Iris pigment epithelial cell (primary cell): ENCODE results near the gene TENT4B.
"Not testable (repeated sequence)": the region's sequence is repeated elsewhere in the genome, so short reads cannot be mapped to it uniquely, and the experiment has no call there.

ENCODE experiments used
- DNase-seq: peaks from one replicate; pipeline ENCODE4 v3.0.0-alpha.2; 2011; ENCODE audit warnings: low read depth

Gene TENT4B

DNA sequence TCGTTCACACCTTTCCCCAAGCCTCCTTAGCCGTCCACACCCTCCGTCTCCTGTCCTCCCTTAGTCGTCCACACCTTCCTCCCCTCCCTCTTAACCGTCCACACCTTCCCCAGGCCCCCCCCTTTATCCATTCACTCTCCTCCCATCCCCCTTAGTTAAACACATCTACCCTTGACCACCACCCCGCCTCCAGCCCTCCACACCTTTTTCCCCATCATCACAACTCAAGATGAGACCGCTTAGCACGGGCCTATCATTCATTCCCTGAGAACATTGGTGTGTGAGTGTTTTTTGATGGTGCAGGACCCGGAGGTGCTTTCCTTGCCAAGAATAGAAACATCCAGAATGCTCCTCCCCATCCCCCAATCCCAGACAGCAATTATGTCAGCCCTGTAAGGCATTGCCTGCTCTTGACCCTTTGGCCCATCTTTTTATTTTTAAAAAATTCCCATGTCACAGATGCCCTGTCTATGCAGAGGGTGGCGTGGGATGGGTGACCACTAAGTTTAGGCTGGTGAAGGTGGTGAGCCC, 1.4 kb downstream of the TENT4B start:
- peak; percentile 35 for DNase-seq

DNA sequence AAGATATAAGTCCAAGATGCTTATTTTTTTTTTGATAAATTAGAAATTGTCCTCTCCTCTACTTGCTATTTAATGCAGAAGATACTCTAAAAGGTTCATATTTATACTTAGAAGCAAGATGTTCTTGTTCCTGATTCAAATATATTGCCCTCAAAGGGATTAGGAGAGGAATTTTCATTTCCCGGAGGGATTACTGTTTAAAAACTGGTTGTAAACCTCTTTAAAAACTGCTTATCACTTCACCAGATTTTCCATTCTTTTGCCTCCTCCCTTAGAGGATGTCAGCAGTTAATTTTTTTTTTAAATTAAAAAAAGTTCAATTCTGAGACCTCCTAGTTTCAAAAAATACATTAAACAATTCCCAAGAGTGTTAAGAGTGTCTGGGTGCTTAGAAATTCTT, 2.8 kb downstream of the TENT4B start:
- DNase-seq, result no peak

DNA sequence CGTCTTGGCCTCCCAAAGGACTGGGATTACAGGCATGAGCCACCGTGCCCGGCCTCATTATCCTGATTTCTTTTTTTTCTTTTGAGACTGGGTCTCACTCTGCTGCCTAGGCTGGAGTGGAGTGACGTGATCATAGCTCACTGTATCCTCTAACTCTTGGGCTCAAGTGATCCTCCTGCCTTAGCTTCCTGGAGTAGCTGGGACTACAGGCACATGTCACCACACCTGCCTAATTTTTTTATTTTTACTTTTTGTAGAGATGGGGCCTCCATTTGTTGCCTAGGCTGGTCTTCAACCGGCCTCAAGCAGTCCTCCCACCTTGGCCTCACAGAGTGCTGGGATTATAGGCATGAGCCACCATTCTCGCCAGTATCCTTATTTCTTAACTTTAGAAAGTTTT, 3.5 kb downstream of the TENT4B start:
- no peak for DNase-seq

DNA sequence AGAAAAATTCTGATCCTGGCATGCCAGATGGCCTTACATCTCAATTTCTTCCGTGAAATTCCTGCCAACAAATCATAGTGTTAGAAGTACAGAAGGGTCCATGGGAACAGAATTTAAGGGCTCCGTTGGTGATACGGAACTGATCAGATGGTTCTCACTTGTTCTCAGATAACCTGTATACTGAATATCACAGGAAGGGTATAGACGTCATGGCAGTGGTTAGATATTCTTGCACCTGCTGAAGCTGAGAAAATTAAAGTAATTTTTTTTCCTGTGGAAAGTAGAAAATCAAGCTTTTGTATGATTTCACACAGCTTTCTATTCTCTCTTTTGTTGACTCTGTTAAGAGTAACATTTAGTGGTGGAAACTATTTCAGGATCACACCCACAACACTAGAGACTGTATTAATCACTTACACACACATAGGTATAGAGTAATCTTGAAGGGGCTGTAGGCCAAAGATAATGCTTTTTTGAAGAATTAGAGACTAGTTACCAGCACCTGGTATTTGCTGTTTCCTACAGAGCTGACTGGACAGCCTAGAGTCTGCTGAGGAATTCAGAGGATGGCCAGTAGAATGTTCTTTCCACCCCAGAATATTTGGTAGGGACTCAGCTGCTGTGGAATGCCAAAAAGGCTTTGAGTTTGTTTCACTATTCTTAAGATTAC, 7.5 kb downstream of the TENT4B start:
- DNase-seq, result peak; percentile 39

DNA sequence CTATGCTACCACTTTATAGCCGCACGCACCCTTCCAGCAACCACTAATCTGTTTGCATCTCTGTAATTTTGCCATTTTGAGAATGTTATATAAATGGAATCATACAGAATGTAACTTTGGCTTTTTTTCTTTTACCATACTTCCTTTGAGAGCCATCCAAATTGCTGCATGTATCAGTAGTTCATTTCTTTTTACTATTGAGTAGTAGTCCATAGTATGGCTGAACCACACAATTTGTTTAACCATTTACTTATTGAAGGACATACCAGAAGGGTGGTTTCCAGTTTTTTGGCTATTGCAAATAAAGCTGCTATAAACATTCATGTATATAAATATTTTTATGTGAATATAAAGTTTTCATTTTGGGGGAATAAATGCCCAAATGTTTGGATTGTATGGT, 8.8 kb downstream of the TENT4B start:
- no peak for DNase-seq

DNA sequence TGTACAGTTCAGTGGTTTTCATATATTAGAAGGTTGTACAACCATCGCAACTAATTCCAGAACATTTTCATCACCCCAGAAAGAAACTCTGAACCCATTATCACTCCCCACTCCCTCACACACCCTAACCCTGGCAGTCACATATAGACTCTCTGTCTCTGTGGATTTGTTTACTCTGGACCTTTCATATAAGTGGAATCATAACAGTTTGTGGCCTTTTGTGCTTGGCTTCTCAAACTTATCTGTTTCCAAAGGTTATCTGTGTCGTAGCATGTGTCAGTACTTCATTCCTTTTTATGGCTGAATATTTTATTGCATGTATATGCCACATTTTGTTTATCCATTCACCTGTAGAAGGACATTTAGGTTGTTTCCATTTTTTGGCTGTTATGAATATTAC, 12.4 kb downstream of the TENT4B start:
- no peak for DNase-seq

DNA sequence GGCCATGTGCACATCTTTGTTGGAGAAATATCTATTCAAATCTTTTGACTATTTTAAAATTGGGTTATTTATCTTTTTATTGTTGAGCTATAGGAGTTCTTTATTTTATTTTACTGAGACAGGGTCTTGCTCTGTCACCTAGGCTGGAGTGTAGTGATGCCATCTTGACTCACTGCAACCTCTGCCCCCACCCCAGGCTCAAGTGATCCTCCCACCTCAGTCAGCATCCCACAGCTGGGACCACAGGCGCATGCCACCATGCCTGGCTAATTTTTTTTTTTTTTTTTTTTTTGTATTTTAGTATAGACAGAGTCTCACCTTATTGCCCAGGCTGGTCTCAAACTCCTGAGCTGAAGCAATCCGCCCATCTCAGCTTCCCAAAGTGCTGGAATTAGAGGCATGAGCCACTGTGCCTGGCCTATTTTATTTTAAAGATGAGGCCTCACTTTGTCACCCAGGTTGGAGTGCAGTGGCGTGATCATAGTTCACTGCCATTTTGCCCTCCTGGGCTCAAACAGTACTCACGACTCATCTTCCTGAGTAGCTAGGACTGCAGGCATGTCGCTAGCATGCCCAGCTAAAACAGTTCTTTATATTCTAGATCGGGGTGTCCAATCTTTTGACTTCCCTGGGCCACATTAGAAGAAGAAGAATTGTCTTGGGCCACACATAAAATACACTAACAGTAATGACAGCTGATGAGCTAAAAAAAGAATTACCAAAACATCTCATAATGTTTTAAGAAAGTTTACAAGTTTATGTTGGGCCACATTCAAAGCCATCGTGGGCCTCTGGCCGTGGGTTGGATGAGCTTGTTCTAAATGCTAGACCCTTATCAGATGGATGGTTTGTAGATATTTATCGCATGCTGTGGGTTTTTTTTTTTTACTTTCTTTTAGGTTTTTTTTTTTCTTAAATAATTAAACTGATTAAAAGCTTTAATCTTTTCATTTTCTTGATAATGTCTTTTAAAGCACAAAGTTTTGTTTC, 13.7 kb downstream of the TENT4B start:
- no peak for DNase-seq

DNA sequence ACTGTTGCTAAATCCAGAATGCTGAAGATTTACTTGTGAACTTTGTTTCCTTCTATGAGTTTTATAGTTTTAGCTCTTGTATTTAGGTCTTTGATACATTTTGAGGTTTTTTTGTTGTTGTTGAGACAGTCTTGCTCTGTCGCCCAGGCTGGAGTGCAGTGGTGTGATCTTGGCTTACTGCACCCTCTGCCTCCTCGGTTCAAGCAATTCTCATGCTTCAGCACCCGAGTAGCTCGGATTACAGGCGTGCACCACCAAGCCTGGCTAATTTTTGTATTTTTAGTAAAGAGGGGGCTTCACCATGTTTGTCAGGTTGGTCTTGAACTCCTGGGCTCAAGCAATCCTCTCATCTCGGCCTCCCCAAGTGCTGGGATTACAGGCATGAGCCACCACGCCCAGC, 14.4 kb downstream of the TENT4B start:
- no peak for DNase-seq

DNA sequence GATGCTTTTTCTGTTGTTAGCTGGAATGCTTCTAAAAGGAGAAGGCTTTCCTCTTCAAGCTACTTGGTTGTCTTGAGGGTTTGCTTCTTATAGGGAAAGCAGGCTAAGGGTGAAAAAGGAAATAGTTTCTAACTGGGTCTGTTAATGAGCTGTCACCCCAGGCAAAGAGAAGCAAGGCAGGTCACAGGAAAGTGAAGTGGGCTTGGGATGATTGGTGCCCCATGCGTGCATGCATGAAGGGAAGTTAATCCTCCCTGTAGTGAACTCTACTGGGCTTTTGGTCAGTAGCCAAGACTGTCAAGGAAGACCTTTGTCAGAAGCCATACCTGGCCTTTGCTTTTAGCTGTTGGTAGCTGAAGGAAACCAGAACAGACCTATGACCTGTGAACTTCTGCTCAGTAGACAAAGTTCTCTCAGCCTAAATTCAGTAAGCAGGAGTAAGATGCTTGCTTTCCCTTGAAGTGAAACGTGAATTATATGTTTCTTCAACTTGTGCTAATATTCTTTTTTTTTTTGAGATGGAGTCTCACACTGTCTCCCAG, 16.5 kb downstream of the TENT4B start:
- DNase-seq, result no peak

DNA sequence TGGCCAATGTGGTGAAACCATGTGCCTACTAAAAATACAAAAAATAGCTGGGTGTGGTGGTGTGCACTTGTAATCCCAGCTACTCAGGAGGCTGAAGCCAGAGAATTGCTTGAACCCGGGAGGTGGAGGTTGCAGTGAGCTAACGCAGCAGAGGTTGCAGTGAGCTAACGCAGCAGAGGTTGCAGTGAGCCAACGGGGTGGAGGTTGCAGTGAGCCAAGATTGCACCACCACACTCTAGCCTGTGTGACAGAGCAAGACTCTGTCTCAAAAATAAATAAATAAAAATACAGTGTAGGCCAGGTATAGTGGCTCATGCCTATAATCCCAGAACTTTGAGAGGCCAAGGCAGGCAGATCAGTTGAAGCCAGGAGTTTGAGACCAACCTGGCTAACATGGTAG, 18.7 kb downstream of the TENT4B start:
- DNase-seq, result not testable (repeated sequence)

DNA sequence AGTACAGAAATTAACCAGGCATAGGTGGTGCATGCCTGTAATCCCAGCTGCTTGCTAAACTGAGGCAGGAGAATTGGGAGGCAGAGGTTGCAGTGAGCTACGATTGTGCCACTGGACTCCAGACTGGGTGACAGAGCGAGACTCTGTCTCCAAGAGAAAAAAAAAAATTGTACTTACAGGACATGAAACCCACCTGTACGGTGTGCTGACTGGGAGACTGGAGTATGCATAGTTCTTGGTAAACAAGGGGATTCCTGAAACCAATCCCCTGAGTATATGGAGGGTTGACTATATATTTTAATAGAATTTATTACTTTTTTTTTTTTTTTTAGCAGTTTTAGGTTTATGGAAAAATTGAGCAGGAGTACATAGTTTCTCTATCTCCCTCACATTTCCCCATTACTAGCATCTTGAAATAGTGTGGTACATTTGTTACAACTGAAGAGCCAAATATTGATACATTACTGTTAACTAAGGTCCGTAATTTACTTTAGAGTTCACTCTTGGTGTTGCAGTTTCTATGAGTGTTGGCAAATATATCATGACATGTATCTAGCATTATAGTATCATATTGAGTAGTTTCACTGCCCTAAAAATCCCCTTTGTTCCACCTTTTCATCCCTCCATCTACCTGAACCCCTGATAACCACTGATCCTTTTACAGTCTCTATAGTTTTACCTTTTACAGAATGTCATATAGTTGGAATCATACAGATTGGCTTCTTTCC, 19.3 kb downstream of the TENT4B start:
- no peak for DNase-seq

DNA sequence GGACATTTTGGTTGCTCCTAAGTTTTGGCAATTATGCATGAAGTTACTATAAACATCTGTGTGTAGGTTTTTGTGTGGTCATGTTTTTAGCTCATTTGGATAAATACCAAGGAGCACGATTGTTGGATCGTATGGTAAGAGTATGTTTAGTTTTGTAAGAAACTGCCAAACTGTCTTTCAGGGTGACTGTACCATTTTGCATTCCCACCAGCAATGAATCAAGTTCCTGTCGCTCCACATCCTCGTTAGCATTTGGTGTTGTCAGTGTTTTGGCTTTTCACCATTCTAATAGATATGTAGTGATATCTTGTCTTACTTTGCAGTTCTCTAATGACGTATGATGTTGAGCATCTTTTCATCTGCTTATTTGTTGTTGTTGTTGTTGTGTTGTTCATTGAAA, 20.2 kb downstream of the TENT4B start:
- no peak for DNase-seq

DNA sequence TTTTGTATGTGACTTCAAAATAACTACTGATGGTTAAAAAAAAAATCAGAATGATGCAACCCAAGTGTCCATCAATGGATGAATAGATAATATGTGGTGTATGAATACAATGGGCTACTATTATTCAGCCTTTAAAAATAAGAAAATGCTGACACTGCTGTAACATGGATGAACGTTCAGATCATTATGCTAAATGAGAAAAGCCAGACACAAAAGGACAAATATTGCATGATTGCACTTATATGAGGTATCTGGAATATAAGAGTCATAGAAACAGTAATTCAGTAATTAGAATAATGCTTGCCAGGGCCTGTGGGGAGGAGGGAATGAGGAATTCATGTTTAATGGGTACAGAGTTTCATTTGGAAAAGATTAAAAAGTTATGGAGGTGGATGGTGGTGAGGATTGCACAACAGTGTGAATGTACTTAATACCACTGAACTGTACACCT, 25.4 kb downstream of the TENT4B start:
- no peak for DNase-seq

DNA sequence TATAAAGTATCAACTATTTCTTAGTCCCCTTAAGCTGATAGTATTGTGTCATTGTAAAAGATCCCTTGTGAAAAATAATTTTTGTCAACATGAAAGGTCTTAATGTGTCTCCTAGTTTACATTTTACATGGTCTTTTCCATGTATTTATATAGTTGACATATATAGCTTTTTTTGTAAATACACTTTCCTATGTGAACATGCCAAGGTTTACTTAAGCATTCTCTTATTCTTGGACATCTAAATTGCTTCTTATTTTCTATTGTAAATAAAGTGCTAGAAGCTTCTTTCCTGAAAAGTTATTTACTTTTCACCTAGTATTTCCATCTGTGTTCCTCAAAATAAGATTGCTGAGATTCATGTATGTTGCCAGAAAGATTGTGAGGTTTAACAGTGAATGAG, 29.3 kb downstream of the TENT4B start:
- DNase-seq, result no peak

DNA sequence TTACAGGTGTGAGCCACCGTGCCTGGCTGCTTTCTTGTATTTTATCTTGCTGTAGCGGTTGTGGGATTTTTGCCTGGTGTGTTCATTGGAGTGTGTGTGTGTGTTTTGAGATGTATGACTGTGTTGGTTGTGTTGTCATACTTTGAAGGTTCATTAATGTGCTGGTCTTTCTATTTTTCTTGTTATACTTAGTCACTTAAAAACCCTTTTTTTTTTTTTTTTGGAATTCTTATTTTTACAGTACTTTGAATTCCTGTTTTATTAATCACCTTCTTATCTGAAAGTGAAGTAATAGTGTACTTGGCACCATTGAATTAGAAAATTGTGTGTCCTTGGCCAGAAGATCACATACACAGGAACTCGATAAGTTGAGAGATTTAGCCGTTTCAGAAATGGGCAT, 30.2 kb downstream of the TENT4B start:
- peak; percentile 85 for DNase-seq

DNA sequence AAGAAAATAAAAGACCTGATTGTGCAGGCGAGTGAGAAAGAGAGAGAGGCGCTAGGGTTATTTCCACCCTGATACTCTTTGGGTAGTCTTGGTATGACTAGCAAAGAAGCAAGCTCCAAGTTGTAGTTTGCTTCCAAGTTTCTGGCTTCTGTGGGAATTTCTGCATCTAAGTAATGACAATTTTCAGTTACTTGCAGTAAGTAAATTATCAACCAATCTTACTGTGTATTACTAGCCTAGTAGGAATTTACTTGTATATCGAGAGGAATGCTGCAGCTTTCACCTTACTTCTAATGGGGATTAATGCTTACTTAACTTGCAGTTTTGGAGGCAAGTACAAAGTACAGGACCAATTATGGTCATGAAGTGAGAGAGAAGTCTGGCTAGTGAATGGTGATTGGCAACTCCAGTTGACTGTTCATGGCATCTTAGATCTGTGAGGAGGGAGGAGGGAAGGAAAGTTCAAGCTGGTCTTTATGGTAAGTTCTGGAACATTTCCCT, 31.9 kb downstream of the TENT4B start:
- DNase-seq, result peak; percentile 77

DNA sequence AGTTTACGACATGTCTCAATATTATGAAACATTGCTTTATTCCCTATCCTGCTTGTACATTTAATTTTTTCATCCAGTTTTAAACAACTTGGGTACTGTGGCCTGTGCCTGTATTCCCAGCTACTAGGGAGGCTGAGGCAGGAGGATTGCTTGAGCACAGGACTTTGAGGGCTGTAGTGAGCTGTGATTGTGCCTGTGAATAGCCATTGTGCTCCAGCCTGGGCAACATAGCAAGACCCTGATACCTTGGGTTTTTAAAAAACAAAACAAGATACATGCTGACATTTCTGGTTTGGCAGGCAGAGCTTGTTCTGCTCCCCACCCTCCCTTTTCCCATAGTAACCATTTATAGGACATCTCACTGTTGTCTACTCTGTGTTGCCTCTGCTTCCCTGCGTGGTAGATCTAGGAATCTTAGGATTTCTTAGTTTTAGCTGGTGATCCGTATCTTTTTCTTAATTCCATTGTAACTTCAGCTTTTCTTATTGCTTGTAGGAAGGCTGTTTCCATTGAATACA, 35.6 kb downstream of the TENT4B start:
- DNase-seq, result no peak

DNA sequence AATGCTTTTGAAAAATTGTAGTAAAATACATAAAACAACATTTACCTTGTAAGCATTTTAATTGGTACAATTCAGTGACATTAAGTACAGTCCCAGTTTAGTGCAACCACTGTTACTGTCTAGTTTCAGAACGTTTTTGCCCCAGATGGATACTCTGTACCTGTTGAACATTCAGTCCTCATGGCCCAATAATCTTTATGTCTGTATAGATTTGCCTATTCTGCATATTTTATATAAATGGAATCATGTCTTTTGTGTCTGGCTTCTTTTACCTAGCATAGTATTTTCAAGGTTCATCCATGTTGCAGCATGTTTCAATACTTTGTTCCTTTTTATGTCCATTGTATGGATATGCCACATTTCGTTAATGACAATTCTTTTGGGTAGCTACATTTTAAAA, 37.2 kb downstream of the TENT4B start:
- no peak for DNase-seq

DNA sequence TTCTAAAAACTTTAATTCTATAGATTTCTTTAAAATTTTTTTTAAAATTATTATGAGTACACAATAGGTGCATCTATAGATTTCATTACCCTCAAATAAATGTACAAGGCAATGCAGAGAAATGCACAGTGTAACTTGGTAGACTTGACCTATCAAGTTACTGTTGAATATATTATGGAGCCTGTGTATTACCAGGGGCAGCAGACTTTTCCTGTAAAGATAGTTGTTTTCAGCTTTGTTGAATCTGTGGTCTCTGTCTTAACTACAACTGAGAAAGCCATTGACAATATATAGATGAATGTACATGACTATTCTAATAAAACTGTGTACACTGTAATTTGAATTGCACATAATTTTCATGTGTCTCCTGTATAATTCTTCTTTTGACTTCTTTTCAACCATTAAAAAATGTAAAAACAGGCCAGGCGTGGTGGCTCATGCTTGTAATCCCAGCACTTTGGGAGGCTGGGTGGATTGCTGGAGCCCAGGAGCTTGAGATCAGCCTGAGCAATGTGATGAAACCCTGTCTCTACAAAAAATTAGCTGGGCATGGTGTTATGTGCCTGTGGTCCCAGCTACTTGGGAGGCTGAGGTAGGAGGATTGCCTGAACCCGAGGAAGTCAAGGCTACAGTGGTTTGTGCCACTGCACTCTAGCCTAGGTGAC, 39.4 kb downstream of the TENT4B start:
- no peak for DNase-seq

DNA sequence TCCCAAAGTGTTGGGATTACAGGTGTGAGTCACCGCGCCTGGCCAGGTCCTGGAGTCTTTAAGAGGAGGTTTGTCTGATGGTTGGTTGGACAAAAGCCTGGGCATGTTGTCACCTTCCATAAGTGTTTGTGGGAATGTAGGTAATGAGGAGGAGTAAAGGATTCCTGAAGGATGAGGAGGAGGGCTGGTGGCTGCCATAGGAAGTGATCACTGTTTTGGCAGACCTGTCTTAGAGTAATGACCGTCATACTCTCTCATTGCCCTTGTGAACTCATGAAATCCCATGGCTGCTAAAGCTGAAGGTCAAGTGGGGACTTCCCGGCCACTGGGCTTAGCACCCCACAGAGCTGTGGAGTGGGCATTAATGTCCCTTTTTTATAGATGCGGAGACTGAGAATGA, 40.5 kb downstream of the TENT4B start:
- no peak for DNase-seq

DNA sequence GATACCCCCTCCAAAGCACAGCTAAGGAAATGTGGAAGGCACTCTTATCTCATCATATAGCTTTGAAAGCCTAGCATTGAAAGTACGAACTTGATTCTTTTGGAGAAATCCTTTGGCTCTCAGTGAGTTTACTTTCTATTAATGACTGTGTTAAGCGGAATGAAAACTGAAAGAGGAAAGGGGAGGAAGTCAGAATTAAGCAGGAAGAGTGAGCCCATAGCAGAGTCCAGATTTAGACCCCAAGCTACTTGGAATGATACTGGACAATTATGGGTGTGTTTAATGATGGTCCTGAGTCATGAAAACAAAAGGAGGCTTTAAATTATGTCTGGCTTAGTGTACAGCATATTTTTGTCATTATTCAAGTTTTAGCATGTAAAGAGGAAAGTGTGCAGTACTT, 42.2 kb downstream of the TENT4B start:
- peak; percentile 38 for DNase-seq
